NCI-H2196 treated with DMSO at 0.1 percent for 48 hours (cell line): Measurements from ENCODE around the gene PIWIL4.
A peak's percentile ranks its signal among the peaks of the same experiment; 100 is the strongest.

Experiments used
- DNase-seq: peaks from one replicate; lab custom pipeline; 2025; ENCODE audit not compliant: unreplicated experiment; lab: John Stamatoyannopoulos, UW

PIWIL4 gene

GRCh38 chr11:94567181-94567670, at the start of gene PIWIL4:
Gene PIWIL4 (plus strand): TSS chr11:94567368. CDS start chr11:94567519, 151 bp downstream.
- DNase-seq, result no peak

GRCh38 chr11:94518300-94518699, 48.9 kb upstream of the PIWIL4 start:
- DNase-seq, result no peak

GRCh38 chr11:94519478-94520084, 47.6 kb upstream of the PIWIL4 start:
- no peak for DNase-seq

- DNase-seq, result no peak
Measured at GRCh38 chr11:94521684-94522083, 45.5 kb upstream of the PIWIL4 start.

- DNase-seq, result no peak
Measured at GRCh38 chr11:94524341-94524740, 42.8 kb upstream of the PIWIL4 start.

GRCh38 chr11:94525546-94526324, 41.4 kb upstream of the PIWIL4 start:
- DNase-seq, result no peak

GRCh38 chr11:94526645-94527438, 40.3 kb upstream of the PIWIL4 start:
- DNase-seq, result no peak

- no peak for DNase-seq
Measured at GRCh38 chr11:94528551-94528950, 38.6 kb upstream of the PIWIL4 start.

- DNase-seq, result no peak
Measured at GRCh38 chr11:94532211-94532610, 35.0 kb upstream of the PIWIL4 start.

GRCh38 chr11:94533206-94533605, 34.0 kb upstream of the PIWIL4 start:
- DNase-seq, result no peak

- no peak for DNase-seq
Measured at GRCh38 chr11:94533696-94534630, 33.2 kb upstream of the PIWIL4 start.

GRCh38 chr11:94536386-94536785, 30.8 kb upstream of the PIWIL4 start:
- DNase-seq, result no peak

GRCh38 chr11:94537031-94537600, 30.1 kb upstream of the PIWIL4 start:
- DNase-seq, result no peak

- DNase-seq, result no peak
Measured at GRCh38 chr11:94539420-94539819, 27.7 kb upstream of the PIWIL4 start.

- DNase-seq, result peak; percentile 77
Measured at GRCh38 chr11:94543695-94544645, 23.2 kb upstream of the PIWIL4 start, which contains the start of gene FUT4. Gene FUT4 (plus strand): TSS chr11:94543921. CDS start chr11:94544134, 213 bp downstream.

- DNase-seq, result no peak
Measured at GRCh38 chr11:94544646-94545263, 22.4 kb upstream of the PIWIL4 start.

- DNase-seq, result no peak
Measured at GRCh38 chr11:94545264-94546161, 21.7 kb upstream of the PIWIL4 start.

- no peak for DNase-seq
Measured at GRCh38 chr11:94546162-94546470, 21.1 kb upstream of the PIWIL4 start.
